ENCODE results near the gene APBA2.

Gene APBA2

GRCh38 chr15:29074045-29074444 is 188.3 kb downstream of the APBA2 start:
- no peak overlapping the region for H3K23ac ChIP-seq (ENCODE audit: low read length in 2 of 2)
- no peak overlapping the region for H2BK15ac ChIP-seq (ENCODE audit: low read depth, poor library complexity, severe bottlenecking)
- H3K14ac ChIP-seq (ENCODE audit: low read length in 2 of 2): no peak overlapping the region
- no peak overlapping the region for H3K27ac ChIP-seq (ENCODE audit: low read length, poor library complexity, severe bottlenecking)
- H3K18ac ChIP-seq (ENCODE audit: low read depth in 1 of 2, low read length in 2 of 2): no peak overlapping the region
- no peaks in the 10 kb centered on the region for H3K27me3 ChIP-seq (ENCODE audit: control insufficient read depth in 1 of 2, insufficient read depth in 1 of 2, low read length in 2 of 2)
- WGBS: 88% methylated on average over 4 of the region's 4 CpGs
- H2BK12ac ChIP-seq (ENCODE audit: low read length in 2 of 2): peak overlapping the region in 1 of 2 experiments; percentile 24
- no peak overlapping the region for H3K4me3 ChIP-seq (ENCODE audit: insufficient read depth in 1 of 2, low read depth in 1 of 2, low read length in 2 of 2)
- no peak overlapping the region for H2BK5ac ChIP-seq (ENCODE audit: low read depth, low read length, poor library complexity, severe bottlenecking)
- no peak overlapping the region for H2AK5ac ChIP-seq (ENCODE audit: low read length, severe bottlenecking)
- no peaks in the 10 kb centered on the region for H3K36me3 ChIP-seq (ENCODE audit: control insufficient read depth in 1 of 2, insufficient read depth in 2 of 2, low read depth in 1 of 2, low read length in 2 of 2)
- H2AFZ ChIP-seq (ENCODE audit: low read depth, low read length): no peak overlapping the region
- H3K79me1 ChIP-seq (replicated peaks; ENCODE audit: low read length, poor library complexity, severe bottlenecking): peaks cover 6% of the 10 kb centered on the region
- no peak overlapping the region for H4K91ac ChIP-seq (ENCODE audit: low read length)
- H3K4me1 ChIP-seq (ENCODE audit: control insufficient read depth, insufficient read depth, low read depth, low read length): no peaks in the 10 kb centered on the region
- H3K4me2 ChIP-seq (ENCODE audit: low read length, poor library complexity, severe bottlenecking): no peak overlapping the region
- no peak overlapping the region for H4K8ac ChIP-seq (ENCODE audit: low read length)
- H3K9ac ChIP-seq (ENCODE audit: low read length): no peak overlapping the region
- no peak overlapping the region for H3K4ac ChIP-seq (ENCODE audit: low read depth in 1 of 2, low read length in 2 of 2)
- H3K9me3 ChIP-seq (ENCODE audit: control insufficient read depth, low read length): no peaks in the 10 kb centered on the region
- no peak overlapping the region for H2BK120ac ChIP-seq (ENCODE audit: low read depth, low read length)
- no peak for DNase-seq

- H4K8ac ChIP-seq (ENCODE audit: low read length): no peak overlapping the region
- no peak overlapping the region for H2BK15ac ChIP-seq (ENCODE audit: low read depth, poor library complexity, severe bottlenecking)
- no peak overlapping the region for H2BK120ac ChIP-seq (ENCODE audit: low read depth, low read length)
- 96% methylated on average over 10 of the region's 10 CpGs for WGBS
- H2BK12ac ChIP-seq (ENCODE audit: low read length in 2 of 2): no peak overlapping the region
- no peak overlapping the region for H3K18ac ChIP-seq (ENCODE audit: low read depth in 1 of 2, low read length in 2 of 2)
- H3K4me1 ChIP-seq (ENCODE audit: control insufficient read depth, insufficient read depth, low read depth, low read length): no peaks in the 10 kb centered on the region
- no peaks in the 10 kb centered on the region for H3K79me1 ChIP-seq (replicated peaks; ENCODE audit: low read length, poor library complexity, severe bottlenecking)
- no peak overlapping the region for H2AFZ ChIP-seq (ENCODE audit: low read depth, low read length)
- H3K23ac ChIP-seq (ENCODE audit: low read length in 2 of 2): no peak overlapping the region
- no peaks in the 10 kb centered on the region for H3K9me3 ChIP-seq (ENCODE audit: control insufficient read depth, low read length)
- H3K4me3 ChIP-seq (ENCODE audit: insufficient read depth in 1 of 2, low read depth in 1 of 2, low read length in 2 of 2): no peak overlapping the region
- no peak overlapping the region for H4K91ac ChIP-seq (ENCODE audit: low read length)
- H2BK5ac ChIP-seq (ENCODE audit: low read depth, low read length, poor library complexity, severe bottlenecking): no peak overlapping the region
- H3K27ac ChIP-seq (ENCODE audit: low read length, poor library complexity, severe bottlenecking): no peak overlapping the region
- no peaks in the 10 kb centered on the region for H3K27me3 ChIP-seq (ENCODE audit: control insufficient read depth in 1 of 2, insufficient read depth in 1 of 2, low read length in 2 of 2)
- H3K9ac ChIP-seq (ENCODE audit: low read length): no peak overlapping the region
- H3K14ac ChIP-seq (ENCODE audit: low read length in 2 of 2): no peak overlapping the region
- no peaks in the 10 kb centered on the region for H3K36me3 ChIP-seq (ENCODE audit: control insufficient read depth in 1 of 2, insufficient read depth in 2 of 2, low read depth in 1 of 2, low read length in 2 of 2)
- H2AK5ac ChIP-seq (ENCODE audit: low read length, severe bottlenecking): no peak overlapping the region
- DNase-seq: no peak
- no peak overlapping the region for H3K4me2 ChIP-seq (ENCODE audit: low read length, poor library complexity, severe bottlenecking)
- H3K4ac ChIP-seq (ENCODE audit: low read depth in 1 of 2, low read length in 2 of 2): no peak overlapping the region
These were observed 192.8 kb downstream of the APBA2 start for GRCh38 chr15:29078541-29078940.

- no peak overlapping the region for H3K4me3 ChIP-seq (ENCODE audit: insufficient read depth in 1 of 2, low read depth in 1 of 2, low read length in 2 of 2)
- no peak overlapping the region for H2BK15ac ChIP-seq (ENCODE audit: low read depth, poor library complexity, severe bottlenecking)
- no peak overlapping the region for H2BK5ac ChIP-seq (ENCODE audit: low read depth, low read length, poor library complexity, severe bottlenecking)
- H3K9me3 ChIP-seq (ENCODE audit: control insufficient read depth, low read length): no peaks in the 10 kb centered on the region
- H3K18ac ChIP-seq (ENCODE audit: low read depth in 1 of 2, low read length in 2 of 2): no peak overlapping the region
- H3K36me3 ChIP-seq (ENCODE audit: control insufficient read depth in 1 of 2, insufficient read depth in 2 of 2, low read depth in 1 of 2, low read length in 2 of 2): no peaks in the 10 kb centered on the region
- H4K91ac ChIP-seq (ENCODE audit: low read length): no peak overlapping the region
- no peak overlapping the region for H3K23ac ChIP-seq (ENCODE audit: low read length in 2 of 2)
- H3K4ac ChIP-seq (ENCODE audit: low read depth in 1 of 2, low read length in 2 of 2): no peak overlapping the region
- H2AK5ac ChIP-seq (ENCODE audit: low read length, severe bottlenecking): no peak overlapping the region
- 97% methylated on average over 5 of the region's 5 CpGs for WGBS
- H3K9ac ChIP-seq (ENCODE audit: low read length): no peak overlapping the region
- H3K4me1 ChIP-seq (ENCODE audit: control insufficient read depth, insufficient read depth, low read depth, low read length): no peaks in the 10 kb centered on the region
- no peak overlapping the region for H2BK12ac ChIP-seq (ENCODE audit: low read length in 2 of 2)
- no peak overlapping the region for H2BK120ac ChIP-seq (ENCODE audit: low read depth, low read length)
- H2AFZ ChIP-seq (ENCODE audit: low read depth, low read length): no peak overlapping the region
- H3K27me3 ChIP-seq (ENCODE audit: control insufficient read depth in 1 of 2, insufficient read depth in 1 of 2, low read length in 2 of 2): no peaks in the 10 kb centered on the region
- no peak overlapping the region for H3K27ac ChIP-seq (ENCODE audit: low read length, poor library complexity, severe bottlenecking)
- no peak overlapping the region for H3K4me2 ChIP-seq (ENCODE audit: low read length, poor library complexity, severe bottlenecking)
- no peak overlapping the region for H4K8ac ChIP-seq (ENCODE audit: low read length)
- H3K14ac ChIP-seq (ENCODE audit: low read length in 2 of 2): no peak overlapping the region
- DNase-seq: no peak
- H3K79me1 ChIP-seq (replicated peaks; ENCODE audit: low read length, poor library complexity, severe bottlenecking): no peaks in the 10 kb centered on the region
These were observed 193.7 kb downstream of the APBA2 start for GRCh38 chr15:29079479-29079878.

- H3K4me2 ChIP-seq (ENCODE audit: low read length, poor library complexity, severe bottlenecking): no peak overlapping the region
- H2BK5ac ChIP-seq (ENCODE audit: low read depth, low read length, poor library complexity, severe bottlenecking): no peak overlapping the region
- no peak overlapping the region for H3K27ac ChIP-seq (ENCODE audit: low read length, poor library complexity, severe bottlenecking)
- no peak overlapping the region for H3K14ac ChIP-seq (ENCODE audit: low read length in 2 of 2)
- H3K18ac ChIP-seq (ENCODE audit: low read depth in 1 of 2, low read length in 2 of 2): no peak overlapping the region
- no peak overlapping the region for H4K8ac ChIP-seq (ENCODE audit: low read length)
- H3K9ac ChIP-seq (ENCODE audit: low read length): no peak overlapping the region
- no peak overlapping the region for H2AFZ ChIP-seq (ENCODE audit: low read depth, low read length)
- H3K27me3 ChIP-seq (ENCODE audit: control insufficient read depth in 1 of 2, insufficient read depth in 1 of 2, low read length in 2 of 2): no peaks in the 10 kb centered on the region
- no peak overlapping the region for H2BK120ac ChIP-seq (ENCODE audit: low read depth, low read length)
- H2BK15ac ChIP-seq (ENCODE audit: low read depth, poor library complexity, severe bottlenecking): no peak overlapping the region
- H3K36me3 ChIP-seq (ENCODE audit: control insufficient read depth in 1 of 2, insufficient read depth in 2 of 2, low read depth in 1 of 2, low read length in 2 of 2): no peaks in the 10 kb centered on the region
- H3K4me1 ChIP-seq (ENCODE audit: control insufficient read depth, insufficient read depth, low read depth, low read length): no peaks in the 10 kb centered on the region
- H3K9me3 ChIP-seq (ENCODE audit: control insufficient read depth, low read length): no peaks in the 10 kb centered on the region
- no peak overlapping the region for H4K91ac ChIP-seq (ENCODE audit: low read length)
- H3K4me3 ChIP-seq (ENCODE audit: insufficient read depth in 1 of 2, low read depth in 1 of 2, low read length in 2 of 2): no peak overlapping the region
- H3K4ac ChIP-seq (ENCODE audit: low read depth in 1 of 2, low read length in 2 of 2): no peak overlapping the region
- H2AK5ac ChIP-seq (ENCODE audit: low read length, severe bottlenecking): no peak overlapping the region
- H2BK12ac ChIP-seq (ENCODE audit: low read length in 2 of 2): no peak overlapping the region
- H3K23ac ChIP-seq (ENCODE audit: low read length in 2 of 2): no peak overlapping the region
- WGBS: 94% methylated on average over 10 of the region's 10 CpGs
- no peak for DNase-seq
- H3K79me1 ChIP-seq (replicated peaks; ENCODE audit: low read length, poor library complexity, severe bottlenecking): no peaks in the 10 kb centered on the region
These were observed 196.0 kb downstream of the APBA2 start for GRCh38 chr15:29081781-29082180.
